SH-SY5Y (cell line): ENCODE data around the gene MUC20.

Experiments
- GATA2 ChIP-seq: IDR thresholded peaks from 2 replicates; pipeline ENCODE4 v1.6.1; 2011; ENCODE audit warnings: mild to moderate bottlenecking, low read depth, low read length
- GATA3 ChIP-seq: IDR thresholded peaks from 2 replicates; pipeline ENCODE4 v1.6.1; 2011; ENCODE audit warnings: low read depth, mild to moderate bottlenecking, low read length, moderate library complexity

DNA sequence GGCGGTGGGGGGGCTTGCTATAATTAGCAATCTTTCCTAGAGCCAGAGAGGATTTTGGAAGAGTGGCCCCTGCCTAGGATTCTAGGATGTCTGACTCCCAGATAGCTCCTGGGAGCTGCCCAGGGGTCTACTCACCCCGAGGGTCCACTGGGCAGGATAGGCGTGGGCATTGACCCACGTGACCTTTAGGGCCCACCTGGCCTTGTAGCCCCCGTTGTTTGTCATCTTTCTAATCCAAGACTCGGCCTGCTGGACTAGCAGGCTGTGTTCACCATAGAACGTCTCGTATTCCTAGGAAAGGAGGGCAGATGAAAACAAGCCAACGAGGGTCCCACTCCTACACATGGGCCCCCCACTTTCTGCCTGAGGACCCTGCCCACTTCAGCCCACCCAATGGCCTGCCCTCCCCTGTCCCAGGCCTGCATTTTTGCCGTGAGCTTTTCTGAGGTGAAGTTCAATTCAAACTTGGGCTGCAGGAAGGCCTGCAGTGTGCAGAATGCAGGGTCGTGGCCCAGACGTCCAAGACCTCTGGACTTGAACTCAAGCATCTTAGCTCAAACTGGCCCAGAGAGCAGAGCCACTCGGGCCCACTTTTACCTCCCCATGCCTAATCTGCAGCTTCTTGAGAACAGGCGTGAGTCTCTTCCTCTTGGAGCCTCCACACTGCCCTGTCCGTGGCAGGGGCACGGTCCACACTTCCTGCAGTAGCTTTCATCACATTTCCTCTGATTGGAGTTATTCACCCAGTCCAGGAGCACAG, 49.5 kb downstream of the MUC20 start:
- no peak for TF ChIP-seq GATA3
- TF ChIP-seq GATA2, result no peak
